ENCODE measurements around the gene KIF16B.

- TF ChIP-seq CTCF (IDR thresholded peaks at IDR 0.05): no peak
- TF ChIP-seq POLR2A (IDR thresholded peaks at IDR 0.05): no peak
These were observed 178.5 kb downstream of the KIF16B start for GRCh38 chr20:16394784-16395183.
